ENCODE results near the gene SERPINB7. TPM values are rescaled to one million over a fixed set of nuclear protein-coding genes. Genes with fewer than 3 reads are reported as not detected.
"Not testable (repeated sequence)": the region's sequence is repeated elsewhere in the genome, so short reads cannot be mapped to it uniquely, and the experiment has no call there.

SERPINB7 gene
- 0.21 and 0.59 TPM in 2 replicates for total RNA-seq (2014; rRNA removed; shearing (Covaris generic))
- 0.29 and 0.96 TPM in 2 replicates for polyA plus RNA-seq (2015; cell fraction: cytosol; rRNA removed)
- not detected in 2 replicates for polyA plus RNA-seq (2015; cell fraction: nucleus; rRNA removed)

GRCh38 chr18:63775166-63775730, at the start of gene SERPINB7:
Gene SERPINB7 (plus strand): TSS chr18:63775418. CDS start chr18:63782373, 6,955 bp downstream.
- in situ Hi-C loops (cut with HindIII; ENCODE audit: low pct_unique_long_range_greater_than_20kb, low sequenced_read_pairs) = no loop called here
- no peak for DNase-seq (ENCODE audit: low read depth, low spot score)

- DNase-seq (ENCODE audit: low read depth, low spot score) = no peak
- in situ Hi-C loops (cut with HindIII; ENCODE audit: low pct_unique_long_range_greater_than_20kb, low sequenced_read_pairs) = no loop called here
Measured at GRCh38 chr18:63725682-63726480, 49.3 kb upstream of the SERPINB7 start.

GRCh38 chr18:63730773-63731172, 44.4 kb upstream of the SERPINB7 start:
- in situ Hi-C loops (cut with HindIII; ENCODE audit: low pct_unique_long_range_greater_than_20kb, low sequenced_read_pairs) = no loop called here
- DNase-seq (ENCODE audit: low read depth, low spot score) = peak; percentile 1

- DNase-seq (ENCODE audit: low read depth, low spot score) = no peak
- in situ Hi-C loops (cut with HindIII; ENCODE audit: low pct_unique_long_range_greater_than_20kb, low sequenced_read_pairs) = no loop called here
Measured at GRCh38 chr18:63731215-63731614, 44.0 kb upstream of the SERPINB7 start.

GRCh38 chr18:63736876-63737275, 38.3 kb upstream of the SERPINB7 start:
- no peak for DNase-seq (ENCODE audit: low read depth, low spot score)
- in situ Hi-C loops (cut with HindIII; ENCODE audit: low pct_unique_long_range_greater_than_20kb, low sequenced_read_pairs) = no loop called here

GRCh38 chr18:63741769-63742168, 33.4 kb upstream of the SERPINB7 start:
- in situ Hi-C loops (cut with HindIII; ENCODE audit: low pct_unique_long_range_greater_than_20kb, low sequenced_read_pairs) = no loop called here
- peak; percentile 20 for DNase-seq (ENCODE audit: low read depth, low spot score)

GRCh38 chr18:63747006-63747405, 28.2 kb upstream of the SERPINB7 start:
- in situ Hi-C loops (cut with HindIII; ENCODE audit: low pct_unique_long_range_greater_than_20kb, low sequenced_read_pairs) = no loop called here
- no peak for DNase-seq (ENCODE audit: low read depth, low spot score)

GRCh38 chr18:63749489-63749888, 25.7 kb upstream of the SERPINB7 start:
- in situ Hi-C loops (cut with HindIII; ENCODE audit: low pct_unique_long_range_greater_than_20kb, low sequenced_read_pairs) = no loop called here
- no peak for DNase-seq (ENCODE audit: low read depth, low spot score)

GRCh38 chr18:63752636-63753035, 22.6 kb upstream of the SERPINB7 start:
- in situ Hi-C loops (cut with HindIII; ENCODE audit: low pct_unique_long_range_greater_than_20kb, low sequenced_read_pairs) = no loop called here

GRCh38 chr18:63753676-63754075, 21.5 kb upstream of the SERPINB7 start:
- DNase-seq (ENCODE audit: low read depth, low spot score) = no peak
- in situ Hi-C loops (cut with HindIII; ENCODE audit: low pct_unique_long_range_greater_than_20kb, low sequenced_read_pairs) = no loop called here

More at GRCh38 chr18:63752636-63753035, 22.6 kb upstream of the SERPINB7 start:
- no peak for DNase-seq (ENCODE audit: low read depth, low spot score)

GRCh38 chr18:63757541-63757940, 17.7 kb upstream of the SERPINB7 start:
- DNase-seq (ENCODE audit: low read depth, low spot score) = no peak

GRCh38 chr18:63758615-63759240, 16.5 kb upstream of the SERPINB7 start:
- no peak for DNase-seq (ENCODE audit: low read depth, low spot score)
- in situ Hi-C loops (cut with HindIII; ENCODE audit: low pct_unique_long_range_greater_than_20kb, low sequenced_read_pairs) = no loop called here

More at GRCh38 chr18:63757541-63757940, 17.7 kb upstream of the SERPINB7 start:
- in situ Hi-C loops (cut with HindIII; ENCODE audit: low pct_unique_long_range_greater_than_20kb, low sequenced_read_pairs) = no loop called here

- in situ Hi-C loops (cut with HindIII; ENCODE audit: low pct_unique_long_range_greater_than_20kb, low sequenced_read_pairs); DNase-seq (ENCODE audit: low read depth, low spot score): not testable (repeated sequence)
Measured at GRCh38 chr18:63759786-63760185, 15.4 kb upstream of the SERPINB7 start.

- in situ Hi-C loops (cut with HindIII; ENCODE audit: low pct_unique_long_range_greater_than_20kb, low sequenced_read_pairs) = no loop called here
- DNase-seq (ENCODE audit: low read depth, low spot score) = no peak
Measured at GRCh38 chr18:63762518-63762917, 12.7 kb upstream of the SERPINB7 start.

- in situ Hi-C loops (cut with HindIII; ENCODE audit: low pct_unique_long_range_greater_than_20kb, low sequenced_read_pairs) = no loop called here
- no peak for DNase-seq (ENCODE audit: low read depth, low spot score)
Measured at GRCh38 chr18:63763831-63764600, 11.2 kb upstream of the SERPINB7 start.

GRCh38 chr18:63765837-63766236, 9.4 kb upstream of the SERPINB7 start:
- in situ Hi-C loops (cut with HindIII; ENCODE audit: low pct_unique_long_range_greater_than_20kb, low sequenced_read_pairs) = no loop called here
- DNase-seq (ENCODE audit: low read depth, low spot score) = no peak

- in situ Hi-C loops (cut with HindIII; ENCODE audit: low pct_unique_long_range_greater_than_20kb, low sequenced_read_pairs) = no loop called here
- no peak for DNase-seq (ENCODE audit: low read depth, low spot score)
Measured at GRCh38 chr18:63773551-63773950, 1.7 kb upstream of the SERPINB7 start.

GRCh38 chr18:63774511-63774910, 707 bp upstream of the SERPINB7 start:
- no peak for DNase-seq (ENCODE audit: low read depth, low spot score)
- in situ Hi-C loops (cut with HindIII; ENCODE audit: low pct_unique_long_range_greater_than_20kb, low sequenced_read_pairs) = no loop called here

All from SK-MEL-5 (cell line).